Subcutaneous adipose tissue (tissue), 4 donors: Measurements from ENCODE around the gene CDC42BPG. TPM values are rescaled to one million over a fixed set of nuclear protein-coding genes. Genes with fewer than 3 reads are reported as not detected.

Experiments used
- CTCF ChIP-seq: fragments of 450-650 bp; IDR thresholded peaks from one replicate; pipeline ENCODE4 v1.5.1; 2016; ENCODE audit warnings: low read depth, mild to moderate bottlenecking, control low read depth, antibody characterized with exemption, moderate library complexity
- total RNA-seq, 4 donors: library from RNA; depleted of rRNA; stranded (reverse); fragments of >200 nt; gene quantifications; one replicate each; pipeline ENCODE4 v1.1.0, GENCODE V29; 2016

CDC42BPG gene
- total RNA-seq, 4 donors from 2014 or later = 0.17 to 0.38 (median 0.22) TPM; not detected in 1

DNA sequence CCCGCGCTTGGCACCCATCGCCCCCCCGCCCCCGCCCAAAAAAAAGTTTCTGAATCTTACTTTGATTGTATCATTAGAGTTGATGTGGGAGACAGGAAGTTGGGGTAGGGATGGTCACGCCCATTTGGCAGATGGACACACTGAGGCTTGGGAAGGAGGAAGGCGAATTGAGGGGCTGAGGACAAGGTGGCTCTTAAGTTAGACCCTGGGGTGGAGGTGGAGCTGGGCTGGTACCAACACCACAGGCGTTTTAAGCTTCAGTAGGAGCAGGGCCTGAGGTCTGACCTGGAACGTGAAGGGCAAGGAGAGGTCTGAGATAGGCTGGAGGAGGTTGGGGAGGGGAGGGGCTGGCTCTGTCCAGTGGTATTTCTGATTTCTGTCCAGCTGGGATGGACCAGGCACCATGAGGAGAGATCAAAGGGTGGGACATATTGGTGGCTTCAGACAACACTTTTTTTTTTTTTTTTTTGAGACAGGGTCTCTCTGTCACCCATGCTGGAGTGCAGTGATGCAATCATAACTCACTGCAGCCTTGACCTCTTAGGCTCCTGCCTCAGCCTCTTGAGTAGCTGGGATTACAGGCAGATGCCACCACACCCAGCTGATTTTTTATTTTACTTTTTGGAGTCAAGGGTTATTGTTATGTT, 799 bp upstream of the CDC42BPG start:
- no peak for TF ChIP-seq CTCF

DNA sequence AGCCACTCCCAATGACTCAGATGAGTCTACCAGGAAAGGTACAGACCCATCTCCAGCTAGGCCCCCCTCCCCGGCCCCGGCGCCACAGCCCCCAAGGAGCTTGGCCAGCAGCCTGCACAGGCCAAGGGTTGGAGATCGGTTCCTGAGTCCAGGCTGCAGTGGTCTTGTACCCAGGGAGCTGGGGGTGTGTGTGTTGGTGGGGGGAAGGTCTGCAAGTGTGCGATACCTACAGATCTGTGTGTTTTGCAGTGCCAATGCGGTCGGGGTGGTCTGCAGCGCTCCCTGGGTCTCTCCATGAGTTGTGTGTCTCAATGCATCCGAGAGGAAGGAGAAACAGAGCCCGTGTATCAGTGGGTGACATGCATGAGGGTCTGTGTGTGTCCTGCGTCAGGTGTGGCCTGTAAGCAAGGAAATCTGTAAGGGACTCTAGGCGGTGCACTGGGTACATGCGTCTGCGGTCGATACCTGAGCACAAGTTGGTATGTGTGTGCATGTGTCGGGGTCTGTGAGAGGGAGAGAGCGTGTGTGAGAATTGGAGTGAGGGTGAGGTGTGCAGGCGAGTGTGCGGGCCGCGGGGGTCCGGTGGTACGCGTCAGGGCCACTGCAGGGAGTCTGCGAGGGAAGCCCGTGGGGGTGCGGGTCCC, 645 bp downstream of the CDC42BPG start:
- no peak for TF ChIP-seq CTCF

DNA sequence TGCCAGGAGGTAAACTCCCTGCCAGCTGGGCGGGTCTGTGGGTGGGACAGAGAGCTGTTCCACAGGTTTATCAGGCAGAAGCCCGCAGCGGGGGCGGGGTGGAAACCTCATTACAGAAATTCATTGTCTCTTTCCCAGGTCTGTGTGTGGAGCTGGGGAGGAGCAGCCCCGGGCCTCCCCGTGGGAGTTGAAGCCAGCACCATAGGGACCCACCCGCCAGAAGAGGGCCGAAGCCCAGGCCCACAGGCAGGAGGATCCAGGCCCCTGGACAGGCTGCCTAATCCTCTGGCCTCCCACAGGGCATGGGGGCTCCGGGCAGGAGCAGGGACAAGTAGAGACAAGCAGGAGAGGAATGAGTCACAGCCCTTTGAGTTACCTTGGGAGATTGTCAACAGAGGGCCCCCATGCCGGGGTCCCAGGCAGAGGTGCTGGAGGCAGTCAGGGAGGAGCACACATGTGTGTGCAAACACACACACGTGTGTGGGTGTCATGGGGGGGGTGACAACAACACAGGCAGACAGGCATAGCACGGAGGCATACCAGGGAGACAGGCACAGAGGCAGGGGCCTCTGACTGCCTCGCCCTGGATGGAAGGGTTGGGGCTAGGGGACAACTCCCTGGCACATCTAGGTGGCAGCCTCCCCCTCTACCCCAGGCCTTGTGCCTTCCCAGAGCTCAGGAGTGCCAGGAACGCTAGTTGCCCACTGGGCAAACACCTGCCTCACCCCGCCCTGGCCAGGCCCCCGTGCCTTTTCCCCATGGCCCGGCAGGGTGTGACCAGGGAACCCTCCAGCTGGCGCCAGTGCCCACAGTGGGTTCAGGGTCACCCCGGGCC, 1.4 kb downstream of the CDC42BPG start:
- no peak for TF ChIP-seq CTCF

DNA sequence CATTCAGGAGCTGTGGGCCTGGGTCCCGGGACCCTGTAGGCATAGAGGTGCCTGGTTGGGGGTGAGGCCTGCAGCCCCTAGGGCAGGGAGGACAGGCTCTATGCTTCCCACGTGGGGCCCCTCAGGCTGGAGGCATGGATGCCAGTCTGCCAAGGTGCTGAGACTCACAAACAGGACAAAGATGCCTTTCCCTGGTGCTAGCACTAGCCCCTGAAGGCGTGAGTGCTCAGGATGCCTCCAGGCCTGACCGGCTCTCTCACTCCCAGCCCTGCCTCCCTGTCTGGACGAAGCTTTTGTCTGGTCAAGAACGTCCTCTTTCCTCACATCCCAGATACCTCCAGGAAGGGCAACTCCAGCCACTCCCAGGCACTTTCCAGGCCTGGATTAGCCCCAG, 2.1 kb downstream of the CDC42BPG start:
- TF ChIP-seq CTCF = no peak

DNA sequence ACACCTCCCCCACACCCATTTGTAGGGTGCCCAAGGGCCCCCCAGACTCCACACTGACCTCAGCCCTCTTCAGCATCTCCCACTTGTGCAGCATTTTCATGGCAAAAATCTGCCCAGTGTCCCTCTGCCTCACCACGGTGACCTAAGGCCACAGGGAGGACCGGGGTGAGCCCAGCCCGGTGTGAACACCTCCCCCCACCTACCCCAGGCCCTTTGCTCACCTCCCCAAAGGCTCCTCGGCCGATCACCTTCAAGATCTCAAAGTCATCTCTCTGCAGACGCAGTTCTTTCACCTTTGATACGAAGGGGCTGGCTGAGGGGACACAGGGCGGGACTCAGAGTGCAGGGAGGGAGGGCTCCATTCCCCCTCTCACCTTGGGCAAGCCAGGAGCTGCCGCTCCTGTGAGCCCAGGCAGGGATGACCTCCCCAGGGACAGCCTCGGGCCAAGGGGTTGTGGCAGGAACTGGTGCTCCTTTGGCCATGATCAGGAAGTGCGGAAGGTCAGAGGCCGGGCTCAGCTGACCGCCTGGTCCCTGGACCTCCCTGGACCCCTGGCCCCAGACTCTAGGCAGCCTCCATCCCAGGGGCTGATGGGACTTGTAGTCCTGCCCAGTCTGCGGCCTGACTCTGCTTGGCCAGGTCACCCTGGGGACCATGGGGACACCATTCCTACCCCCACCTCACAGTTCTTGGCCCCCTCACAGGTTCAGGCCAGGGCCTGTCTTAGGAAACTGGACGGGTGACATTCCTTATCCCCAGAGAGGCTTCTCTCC, 2.7 kb downstream of the CDC42BPG start:
- TF ChIP-seq CTCF = no peak

- TF ChIP-seq CTCF = no peak
Observed at GRCh38 chr11:64839887-64840782, 4.3 kb downstream of the CDC42BPG start.
